GM21367 (cell line): ENCODE results near the gene FANCE.
A peak's percentile ranks its signal among the peaks of the same experiment; 100 is the strongest.

ENCODE experiments used
- ATAC-seq: cut with Tn5 transposase; IDR thresholded peaks from one replicate; pipeline ENCODE4 v1.9.1; 2021; ENCODE audit not compliant: unreplicated experiment

Gene FANCE, protein sequence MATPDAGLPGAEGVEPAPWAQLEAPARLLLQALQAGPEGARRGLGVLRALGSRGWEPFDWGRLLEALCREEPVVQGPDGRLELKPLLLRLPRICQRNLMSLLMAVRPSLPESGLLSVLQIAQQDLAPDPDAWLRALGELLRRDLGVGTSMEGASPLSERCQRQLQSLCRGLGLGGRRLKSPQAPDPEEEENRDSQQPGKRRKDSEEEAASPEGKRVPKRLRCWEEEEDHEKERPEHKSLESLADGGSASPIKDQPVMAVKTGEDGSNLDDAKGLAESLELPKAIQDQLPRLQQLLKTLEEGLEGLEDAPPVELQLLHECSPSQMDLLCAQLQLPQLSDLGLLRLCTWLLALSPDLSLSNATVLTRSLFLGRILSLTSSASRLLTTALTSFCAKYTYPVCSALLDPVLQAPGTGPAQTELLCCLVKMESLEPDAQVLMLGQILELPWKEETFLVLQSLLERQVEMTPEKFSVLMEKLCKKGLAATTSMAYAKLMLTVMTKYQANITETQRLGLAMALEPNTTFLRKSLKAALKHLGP

DNA sequence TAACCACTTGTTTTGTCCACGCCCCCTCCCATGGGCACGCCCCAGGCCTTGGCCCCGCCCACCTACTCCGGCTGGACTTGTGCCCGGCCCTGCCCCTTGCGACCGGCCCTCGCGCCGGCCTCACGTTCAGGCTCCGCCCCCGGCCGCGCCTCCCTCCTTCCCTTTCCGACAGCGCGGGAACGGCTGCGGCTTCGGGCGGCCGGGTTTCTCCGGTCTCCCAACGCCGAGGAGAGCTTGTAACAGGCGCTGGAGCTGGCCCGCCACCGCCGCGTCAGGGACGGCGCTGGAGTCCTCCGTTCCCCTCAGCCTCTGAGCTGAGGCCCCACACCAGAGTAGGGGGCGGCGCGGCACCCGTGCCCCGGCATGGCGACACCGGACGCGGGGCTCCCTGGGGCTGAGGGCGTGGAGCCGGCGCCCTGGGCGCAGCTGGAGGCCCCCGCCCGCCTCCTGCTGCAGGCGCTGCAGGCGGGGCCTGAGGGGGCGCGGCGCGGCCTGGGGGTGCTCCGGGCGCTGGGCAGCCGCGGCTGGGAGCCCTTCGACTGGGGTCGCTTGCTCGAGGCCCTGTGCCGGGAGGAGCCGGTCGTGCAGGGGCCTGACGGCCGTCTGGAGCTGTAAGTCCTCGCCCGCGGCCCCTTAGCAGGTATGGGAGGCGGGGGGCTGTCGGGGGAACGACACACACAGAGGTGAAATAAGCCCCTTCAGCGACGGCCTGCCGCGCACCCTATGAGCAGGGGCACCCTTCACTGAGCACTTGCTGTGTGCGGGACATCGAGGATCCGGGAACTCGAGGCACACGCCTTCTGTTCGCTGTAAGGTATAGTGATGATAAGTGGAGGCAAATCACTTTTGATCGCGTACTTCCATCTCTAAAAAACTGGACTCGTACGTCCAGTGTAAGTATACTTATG is at the start of gene FANCE:
FANCE (plus strand) TSS at position 156 of the 908 bp plus-strand sequence; CDS start at position 364, 208 bp downstream.
- peak; percentile 79 for ATAC-seq

DNA sequence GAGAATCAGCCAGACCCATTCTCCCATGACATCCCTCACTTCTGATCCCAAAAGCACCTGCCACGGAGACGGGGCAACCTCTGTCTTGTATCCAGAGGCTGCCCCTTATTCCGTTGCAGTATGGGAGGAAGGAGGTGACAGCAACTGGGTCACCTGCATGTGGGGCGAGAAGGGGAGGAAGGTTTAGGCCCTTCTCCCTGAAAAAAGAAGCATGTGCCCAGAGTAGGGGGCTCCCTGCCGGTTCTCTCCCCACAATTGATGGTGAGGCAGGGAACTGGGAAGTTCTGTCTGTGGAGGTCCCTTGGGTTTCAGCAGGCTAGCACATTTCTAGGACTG is 49.3 kb upstream of the FANCE start:
- no peak for ATAC-seq

DNA sequence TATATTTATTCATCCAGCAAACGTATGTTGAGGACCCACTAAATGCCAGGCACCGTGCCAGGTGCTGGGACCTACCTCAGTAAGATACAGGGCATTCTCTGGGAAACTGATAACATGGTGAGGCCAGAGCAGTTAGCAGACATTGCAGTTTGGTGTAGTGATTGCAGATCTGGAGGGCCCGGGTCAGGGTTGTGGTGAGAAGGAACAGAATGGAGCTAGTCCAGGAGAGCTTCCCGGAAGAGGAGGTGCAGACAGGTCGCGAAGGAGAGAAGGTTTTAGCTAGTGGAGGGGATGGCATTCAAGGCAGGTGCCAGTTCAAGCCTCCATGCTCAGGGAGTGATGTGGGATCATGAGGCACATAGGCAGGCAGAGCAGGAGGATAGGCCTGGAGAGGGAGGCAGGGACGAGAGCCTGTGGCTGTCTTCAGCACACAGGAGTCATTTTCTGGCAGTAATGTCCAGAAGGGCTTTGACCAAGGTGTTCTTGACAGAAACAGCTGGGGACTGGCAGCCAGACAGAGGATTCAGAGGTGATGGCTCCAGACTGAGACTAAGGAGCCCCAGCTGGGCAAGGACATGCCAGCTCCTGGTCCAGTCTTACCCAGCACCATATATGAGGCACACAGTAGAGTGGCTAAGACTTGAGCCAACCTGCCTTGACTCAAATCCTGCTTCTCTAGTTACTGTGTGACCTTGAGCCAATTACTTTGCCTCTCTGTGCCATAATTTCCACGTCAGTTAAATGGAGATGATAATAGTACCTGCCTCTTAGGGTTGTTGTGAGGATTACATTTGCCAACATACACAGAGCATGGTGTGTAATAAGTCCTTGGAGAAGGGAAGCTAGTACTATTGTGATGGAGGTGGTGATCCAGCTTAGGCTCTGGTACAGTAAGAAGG is 48.3 kb upstream of the FANCE start:
- no peak for ATAC-seq

DNA sequence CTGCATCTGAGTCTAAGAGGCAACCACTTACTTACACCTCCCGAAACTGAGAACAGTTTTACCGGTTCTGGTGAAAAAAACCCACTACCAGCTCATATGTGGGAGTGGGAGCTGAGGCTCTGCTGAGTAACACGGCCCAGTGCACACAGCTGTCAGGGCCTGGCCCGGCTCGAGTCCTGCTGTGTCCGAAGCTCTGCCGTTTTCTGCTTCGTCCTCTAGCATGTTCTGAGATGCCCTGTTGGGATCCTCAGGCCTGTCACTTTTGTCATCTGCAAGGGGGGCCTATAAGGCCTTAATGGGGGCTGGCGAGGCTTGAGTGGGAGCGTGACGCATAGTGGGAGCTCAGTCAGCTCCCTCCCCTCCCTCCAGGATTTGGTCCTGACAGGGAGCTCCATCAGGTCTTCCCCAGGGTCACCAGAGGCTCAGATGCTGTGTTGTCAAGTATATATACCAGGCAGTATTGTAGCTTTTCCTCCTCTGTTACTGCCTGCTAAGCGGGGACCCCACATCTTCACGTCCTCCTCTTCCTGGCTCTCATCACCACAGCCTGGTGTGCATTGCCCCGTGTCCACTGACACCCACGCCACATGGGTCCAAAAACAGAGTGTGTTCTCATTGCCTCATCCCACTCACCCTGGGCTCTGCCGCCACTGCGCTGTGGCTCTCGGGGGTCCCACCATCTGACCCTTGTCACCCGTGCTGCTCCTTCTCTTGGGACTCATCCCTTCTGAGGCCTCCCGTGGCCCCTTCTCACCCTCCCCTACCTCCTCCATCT is 45.2 kb upstream of the FANCE start:
- no peak for ATAC-seq

DNA sequence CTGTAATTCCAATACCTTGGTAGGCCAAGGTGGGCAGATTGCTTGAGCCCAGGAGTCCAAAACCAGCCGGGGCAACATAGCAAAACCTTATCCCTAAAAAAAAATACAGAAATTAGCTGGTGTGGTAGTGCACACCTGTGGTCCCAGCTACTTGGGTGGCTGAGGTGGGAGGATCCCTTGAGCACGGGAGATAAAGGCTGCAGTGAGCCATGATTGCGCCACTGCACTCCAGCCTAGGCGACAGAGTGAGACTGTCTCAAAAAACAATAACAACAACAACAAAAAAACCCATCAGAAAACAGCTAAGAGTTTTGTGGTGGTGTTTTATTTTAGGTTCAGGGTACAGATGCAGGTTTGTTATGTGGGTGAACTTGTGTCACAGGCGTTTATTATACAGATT is 42.9 kb upstream of the FANCE start:
- no peak for ATAC-seq

DNA sequence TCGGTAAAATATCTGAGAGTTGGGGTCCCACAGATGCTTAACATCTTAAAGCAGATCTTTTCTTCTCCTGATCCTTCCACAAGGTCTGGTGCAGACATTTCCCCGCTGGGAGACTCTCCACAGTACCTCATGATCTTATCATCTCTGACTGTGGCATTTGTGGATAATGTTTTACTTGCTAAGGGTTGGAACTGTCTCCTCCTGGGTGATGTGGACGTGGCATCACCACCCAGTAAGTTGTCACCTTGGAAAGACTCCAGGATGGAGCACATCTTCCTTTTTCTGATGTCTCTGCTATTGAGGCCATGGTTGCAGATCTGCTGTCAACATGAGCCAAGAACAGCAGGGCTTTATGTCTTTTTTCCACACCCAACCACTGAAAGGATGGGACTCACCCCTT is 42.0 kb upstream of the FANCE start:
- ATAC-seq: no peak

DNA sequence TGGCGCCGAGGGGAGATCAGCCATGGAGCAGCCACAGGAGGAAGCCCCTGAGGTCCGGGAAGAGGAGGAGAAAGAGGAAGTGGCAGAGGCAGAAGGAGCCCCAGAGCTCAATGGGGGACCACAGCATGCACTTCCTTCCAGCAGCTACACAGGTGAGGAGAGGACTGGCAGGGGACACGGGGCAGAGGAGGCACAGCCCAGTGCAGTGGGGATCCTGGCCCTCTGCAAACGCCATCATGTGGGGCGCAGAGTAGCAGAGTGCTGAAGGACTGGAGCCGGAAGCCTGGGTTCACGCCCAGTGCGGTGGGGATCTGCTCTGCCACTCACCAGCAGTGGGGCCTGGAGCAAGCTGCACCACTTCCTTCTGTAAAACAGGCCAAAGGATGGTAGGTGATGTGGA is 41.1 kb upstream of the FANCE start:
- ATAC-seq: no peak

DNA sequence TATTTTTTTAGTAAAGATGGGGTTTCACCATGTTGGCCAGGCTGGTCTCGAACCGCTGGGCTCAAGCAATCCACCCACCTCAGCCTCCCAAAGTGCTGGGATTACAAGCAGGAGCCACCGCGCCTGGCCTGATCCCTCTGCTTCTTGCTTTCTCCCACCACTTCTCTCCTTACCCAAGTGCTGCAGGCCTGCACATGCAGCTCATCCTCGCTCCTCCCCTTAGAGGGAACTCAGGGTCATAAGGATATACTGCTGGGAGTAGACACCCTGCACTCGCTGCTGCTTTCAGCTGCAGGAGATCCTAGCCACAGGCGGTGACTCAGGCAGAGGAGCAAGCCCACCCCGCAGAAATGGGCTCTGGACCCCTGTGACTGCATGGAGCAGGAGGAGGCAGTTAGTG is 40.0 kb upstream of the FANCE start:
- no peak for ATAC-seq

DNA sequence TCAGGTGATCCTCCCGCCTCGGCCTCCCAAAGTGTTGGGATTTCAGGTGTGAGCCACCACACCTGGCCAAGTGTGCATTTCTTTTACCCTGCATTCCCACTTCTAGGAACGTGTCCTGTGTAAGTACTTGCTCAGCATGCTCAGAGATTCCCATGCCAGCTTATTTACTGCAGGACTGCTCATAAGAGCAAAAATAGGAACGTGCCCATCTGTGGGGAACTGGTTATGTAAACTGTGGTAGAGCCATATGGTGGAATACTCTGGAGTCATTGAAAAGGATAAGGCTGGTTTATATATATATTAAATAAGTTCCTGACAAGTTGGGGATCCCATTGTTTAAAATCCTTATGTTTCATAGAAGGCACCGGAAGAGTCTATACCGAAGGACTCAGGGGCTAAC is 38.2 kb upstream of the FANCE start:
- no peak for ATAC-seq

DNA sequence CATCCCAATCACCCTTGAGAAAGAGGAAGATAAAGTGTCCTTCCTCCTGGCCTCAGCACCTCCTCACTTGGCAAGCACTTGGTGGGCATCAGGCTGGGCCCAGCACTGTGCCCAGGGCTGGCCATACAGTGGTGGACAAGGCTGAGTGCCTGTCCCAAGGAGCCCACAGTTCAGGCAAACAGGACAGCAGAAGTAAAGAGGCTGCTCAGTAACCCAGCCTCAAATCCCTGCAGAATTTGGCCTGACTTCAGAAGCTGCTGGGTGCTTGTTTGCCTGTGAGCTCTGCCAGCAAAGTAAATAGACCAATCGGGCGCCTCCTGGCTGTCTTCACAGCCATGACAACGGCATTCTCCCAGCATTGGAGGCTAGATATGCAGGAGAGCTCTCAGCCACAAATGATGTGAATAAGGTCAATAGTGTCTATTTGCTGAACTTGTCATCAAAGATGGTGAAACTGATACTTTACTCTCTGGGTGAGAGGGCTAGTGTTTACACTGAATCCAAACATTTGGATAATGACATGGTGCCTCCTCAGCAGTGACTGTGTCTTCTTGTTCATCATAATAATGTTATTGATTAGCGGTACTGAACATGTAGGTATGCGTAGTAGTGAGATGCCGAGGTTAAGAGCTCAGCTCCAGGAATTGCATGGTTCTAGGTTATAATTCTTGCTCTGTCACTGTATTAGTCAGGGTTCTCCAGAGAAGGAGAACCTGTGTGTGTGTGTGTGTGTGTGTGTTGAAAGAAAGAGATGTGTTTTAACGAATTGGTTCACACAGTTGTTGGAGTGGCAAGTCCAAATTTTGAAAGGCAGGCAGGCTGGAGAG is 36.9 kb upstream of the FANCE start:
- no peak for ATAC-seq

DNA sequence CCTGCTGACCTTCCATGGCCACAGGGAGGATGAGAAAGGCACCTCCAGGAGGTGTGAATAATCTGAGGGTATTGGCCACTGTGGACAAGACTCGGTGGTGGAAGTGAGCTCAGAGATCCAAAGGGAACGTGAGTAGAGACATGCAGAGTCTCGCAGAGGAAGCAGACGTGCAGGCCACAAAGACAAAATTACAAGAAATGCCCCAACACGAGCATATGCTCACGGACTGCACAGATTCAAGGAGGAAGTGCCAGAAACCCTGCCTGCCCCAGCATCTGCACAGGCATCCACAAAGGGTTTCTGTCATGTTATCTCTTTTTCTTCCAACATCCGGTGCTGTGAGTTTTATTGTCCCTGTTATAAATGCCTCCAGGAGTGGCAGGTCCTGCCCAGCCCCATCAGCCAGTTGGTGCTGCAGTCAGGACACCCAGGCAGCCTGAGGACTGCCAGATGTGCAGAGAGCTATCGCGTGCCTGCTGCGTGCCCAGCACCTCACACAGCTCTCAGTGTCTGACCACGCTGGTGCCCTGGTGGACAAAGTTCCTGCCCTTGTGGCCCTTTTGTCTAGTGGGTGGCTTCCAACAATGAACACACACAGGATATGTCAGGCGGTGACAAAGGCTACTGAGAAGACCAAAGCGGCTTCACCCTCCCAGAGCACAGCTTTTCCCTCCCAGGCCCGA is 34.0 kb upstream of the FANCE start:
- ATAC-seq: no peak

DNA sequence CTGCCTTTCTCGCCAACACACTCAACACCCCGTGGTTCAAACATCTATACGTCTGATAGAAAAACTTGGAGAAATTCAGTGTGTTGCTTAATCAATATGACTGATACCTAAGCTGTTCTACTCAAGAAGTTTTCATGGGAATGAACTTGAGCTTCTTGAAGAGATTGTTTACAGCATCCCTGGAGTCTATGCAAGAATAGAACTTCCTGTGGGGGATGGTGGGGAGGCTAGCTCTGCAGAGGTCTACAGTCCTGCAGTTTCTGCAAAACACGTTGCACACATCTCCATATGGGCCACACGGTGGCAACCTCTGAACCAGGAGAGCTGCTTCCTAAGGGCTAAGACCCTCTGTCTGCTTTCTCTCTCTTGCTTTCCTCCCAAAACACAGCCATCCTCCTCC is 32.7 kb upstream of the FANCE start:
- no peak for ATAC-seq

DNA sequence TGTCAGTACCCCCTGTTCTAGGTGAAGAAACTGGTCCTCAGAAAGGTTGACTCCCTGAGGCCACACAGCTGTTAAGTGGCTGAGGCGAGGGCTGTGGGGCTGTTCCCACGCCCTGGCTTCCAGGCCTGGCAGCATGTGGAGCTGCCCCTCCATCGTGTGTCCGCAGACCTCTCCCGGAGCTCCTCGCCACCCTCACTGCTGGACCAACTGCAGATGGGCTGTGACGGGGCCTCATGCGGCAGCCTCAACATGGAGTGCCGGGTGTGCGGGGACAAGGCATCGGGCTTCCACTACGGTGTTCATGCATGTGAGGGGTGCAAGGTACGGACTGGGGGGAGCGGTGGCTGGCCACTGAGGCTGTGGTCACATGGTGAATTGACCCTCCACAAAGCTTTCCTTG is 32.2 kb upstream of the FANCE start:
- ATAC-seq: no peak

DNA sequence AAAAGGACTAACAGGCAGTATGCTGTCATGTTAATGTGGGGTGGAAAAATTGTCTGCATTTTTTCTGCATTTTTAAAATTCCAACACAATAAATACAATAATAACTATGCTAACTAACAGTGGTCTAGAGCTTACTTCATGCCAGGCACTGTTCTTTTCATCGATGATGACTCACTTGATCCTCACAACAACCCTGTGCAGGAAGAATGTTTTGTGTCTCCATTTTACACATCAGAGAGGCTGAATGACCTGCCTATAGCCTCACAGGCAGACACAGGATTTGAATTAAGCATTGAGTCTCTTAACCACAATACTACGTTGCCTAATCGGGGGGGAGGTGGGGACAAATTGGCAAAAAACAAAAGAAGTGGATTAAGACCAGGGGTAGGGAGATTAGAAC is 26.9 kb upstream of the FANCE start:
- ATAC-seq: no peak

DNA sequence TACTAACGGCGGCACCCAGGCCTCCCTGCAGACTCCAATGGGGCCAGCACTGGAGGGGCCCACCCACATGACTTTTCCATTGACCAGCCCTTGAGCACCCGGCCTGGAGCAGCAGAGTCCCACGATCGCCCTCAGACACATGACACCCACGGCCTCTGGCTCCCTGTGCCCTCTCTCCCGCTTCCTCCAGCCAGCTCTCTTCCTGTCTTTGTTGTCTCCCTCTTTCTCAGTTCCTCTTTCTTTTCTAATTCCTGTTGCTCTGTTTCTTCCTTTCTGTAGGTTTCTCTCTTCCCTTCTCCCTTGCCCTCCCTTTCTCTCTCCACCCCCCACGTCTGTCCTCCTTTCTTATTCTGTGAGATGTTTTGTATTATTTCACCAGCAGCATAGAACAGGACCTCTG is 26.1 kb upstream of the FANCE start:
- ATAC-seq: no peak

DNA sequence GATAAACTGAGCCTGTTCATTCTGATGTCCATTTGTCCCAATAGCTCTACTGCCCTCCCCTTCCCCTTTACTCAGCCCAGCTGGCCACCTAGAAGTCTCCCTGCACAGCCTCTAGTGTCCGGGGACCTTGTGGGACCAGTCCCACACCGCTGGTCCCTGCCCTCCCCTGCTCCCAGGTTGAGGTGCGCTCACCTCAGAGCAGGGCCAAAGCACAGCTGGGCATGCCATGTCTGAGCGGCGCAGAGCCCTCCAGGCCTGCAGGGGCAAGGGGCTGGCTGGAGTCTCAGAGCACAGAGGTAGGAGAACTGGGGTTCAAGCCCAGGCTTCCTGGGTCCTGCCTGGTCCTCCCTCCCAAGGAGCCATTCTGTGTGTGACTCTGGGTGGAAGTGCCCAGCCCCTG is 24.7 kb upstream of the FANCE start:
- no peak for ATAC-seq

DNA sequence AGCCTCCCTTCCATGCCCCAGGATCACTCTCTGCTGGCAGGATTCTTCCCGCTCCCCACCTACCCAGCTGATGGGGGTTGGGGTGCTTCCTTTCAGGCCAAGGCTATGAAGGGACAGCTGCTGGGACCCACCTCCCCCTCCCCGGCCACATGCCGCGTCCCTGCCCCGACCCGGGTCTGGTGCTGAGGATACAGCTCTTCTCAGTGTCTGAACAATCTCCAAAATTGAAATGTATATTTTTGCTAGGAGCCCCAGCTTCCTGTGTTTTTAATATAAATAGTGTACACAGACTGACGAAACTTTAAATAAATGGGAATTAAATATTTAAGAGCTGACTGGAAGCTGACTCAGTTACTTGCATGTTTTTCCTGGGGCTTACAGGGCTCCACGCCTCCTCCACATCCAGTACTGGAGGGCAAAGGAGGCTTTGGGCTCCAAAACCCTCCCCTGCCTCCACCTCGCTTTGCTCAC is 24.3 kb upstream of the FANCE start:
- ATAC-seq: no peak

DNA sequence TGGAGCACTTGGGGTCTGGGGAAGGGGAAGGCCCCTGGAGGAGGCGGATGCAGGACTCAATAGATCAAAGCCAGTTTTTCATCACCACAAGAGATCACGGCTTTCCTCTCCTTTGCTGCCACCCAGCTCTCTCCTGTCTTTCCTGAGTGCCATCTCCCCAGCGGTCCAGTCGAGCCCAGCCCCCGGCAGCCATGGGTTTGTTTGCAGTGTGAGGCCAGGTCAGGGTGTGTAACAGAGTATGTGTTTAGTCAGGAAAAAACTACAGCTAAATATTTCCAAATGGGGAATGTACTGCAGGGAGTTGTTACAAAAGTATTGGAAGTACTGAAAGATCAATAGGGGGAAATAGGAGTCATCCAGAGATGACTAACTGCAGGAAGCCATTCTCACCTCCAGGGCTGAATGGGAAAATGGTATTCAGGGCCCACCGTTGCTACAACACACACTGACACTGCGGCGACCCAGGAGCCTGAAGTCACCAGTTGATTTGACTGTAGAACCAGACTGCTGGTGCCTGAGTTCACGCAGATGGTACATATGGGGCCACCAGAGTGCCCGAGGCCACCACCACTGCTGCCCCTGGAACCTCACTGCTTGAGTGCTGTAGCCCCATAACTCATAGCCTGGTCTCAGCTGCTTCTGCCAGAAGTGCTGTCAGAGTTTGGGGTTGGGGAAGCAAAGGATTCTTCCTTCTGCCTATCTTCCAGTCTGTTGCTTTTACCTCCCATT is 23.6 kb upstream of the FANCE start:
- ATAC-seq: no peak
